ENCODE data around the gene GAL3ST2.

GAL3ST2 gene

DNA sequence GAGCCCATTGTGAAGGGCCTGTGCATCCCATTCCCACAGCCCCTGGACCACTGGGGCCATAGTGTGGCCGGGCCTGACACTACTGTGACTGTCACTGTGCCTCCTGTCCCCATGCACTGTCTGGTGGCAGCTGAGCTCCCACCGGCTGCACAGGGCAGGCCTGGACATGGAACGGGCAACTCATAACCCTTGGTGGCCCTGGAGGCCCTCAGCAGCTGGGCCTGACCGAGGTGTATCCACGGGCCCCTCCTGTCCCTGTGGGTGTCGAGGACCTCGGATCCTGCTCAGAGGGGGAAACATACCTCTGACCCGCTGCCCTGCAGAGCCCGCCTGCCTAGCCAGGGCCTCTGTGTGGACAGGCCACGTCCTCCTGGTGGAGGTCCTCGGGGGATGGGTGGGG, 7.8 kb upstream of the GAL3ST2 start:
- H3K36me3 Mint-ChIP-seq = no peaks in the 10 kb centered on the region
- H3K4me3 Mint-ChIP-seq = no peak overlapping the region
- CTCF ChIA-PET = no interaction called here
- peak; percentile 12 for DNase-seq
- H3K27me3 Mint-ChIP-seq = peaks cover 4% of the 10 kb centered on the region
- peaks cover 11% of the 10 kb centered on the region for H3K4me1 Mint-ChIP-seq
- H3K9me3 Mint-ChIP-seq = no peaks in the 10 kb centered on the region
- no peak overlapping the region for H3K27ac Mint-ChIP-seq

DNA sequence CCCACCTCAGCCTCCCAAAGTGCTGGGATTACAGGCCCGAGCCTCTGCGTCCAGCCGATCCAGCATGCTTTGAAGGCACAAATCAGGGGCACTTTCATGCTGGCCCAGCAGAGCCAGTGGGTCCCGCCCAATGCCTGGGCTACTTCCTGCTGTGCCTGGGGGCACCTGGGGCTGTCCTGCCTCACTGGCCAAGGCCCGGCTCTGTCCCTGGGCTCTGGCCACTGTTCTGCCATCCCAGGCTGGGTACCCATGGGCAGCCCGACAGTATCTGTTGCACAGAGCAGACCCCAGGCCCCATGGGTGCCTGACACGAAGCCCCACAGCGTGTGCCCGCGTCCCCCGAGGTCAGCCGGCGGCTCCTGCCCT, 6.8 kb upstream of the GAL3ST2 start:
- Mint-ChIP-seq H3K27me3 (peaks cover under 1% of the 10 kb centered on the region), H3K4me1 (peaks cover 11% of the 10 kb centered on the region), H3K4me3 (no peak overlapping the region), H3K9me3 (no peaks in the 10 kb centered on the region), H3K36me3 (no peaks in the 10 kb centered on the region), H3K27ac (no peak overlapping the region)
- CTCF ChIA-PET = no interaction called here
- peak; percentile 21 for DNase-seq

DNA sequence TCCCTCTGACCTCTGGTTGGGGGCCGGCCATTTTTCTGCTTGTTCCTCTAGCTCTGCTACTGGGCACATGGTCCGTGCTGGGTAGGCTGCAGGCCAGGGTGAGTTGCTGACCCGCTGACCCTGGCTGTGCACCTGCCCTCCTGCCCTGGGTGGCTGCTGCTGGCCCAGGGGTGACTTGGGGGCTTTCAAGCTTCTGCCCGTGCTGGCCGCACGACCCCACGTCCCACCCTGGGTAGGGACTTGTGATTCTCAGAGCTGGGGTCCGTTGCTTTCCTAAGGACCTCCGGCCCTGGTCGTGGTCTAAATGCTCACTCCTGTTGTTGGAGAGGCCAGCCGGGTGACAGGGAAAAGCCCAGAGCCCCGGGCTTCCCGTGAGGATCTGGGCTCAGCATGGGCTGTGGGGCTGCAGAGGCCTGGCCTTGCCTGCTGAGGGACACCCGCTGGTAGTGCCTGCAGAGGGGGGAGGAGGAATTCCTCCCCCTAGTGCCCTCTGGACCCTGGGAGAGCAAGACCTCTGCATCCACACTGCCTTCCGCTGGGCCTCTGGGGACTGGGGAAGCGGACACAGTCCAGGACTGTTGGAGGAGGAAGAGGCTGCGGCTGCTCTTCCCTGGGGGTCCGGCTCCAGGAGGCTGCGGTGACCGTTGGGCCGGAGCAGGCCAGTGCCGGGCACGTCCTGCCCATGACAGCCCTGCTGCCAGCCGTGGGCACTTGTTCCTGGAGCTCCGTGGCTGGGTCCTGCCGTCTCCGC, 6.3 kb upstream of the GAL3ST2 start:
- no peak overlapping the region for H3K4me3 Mint-ChIP-seq
- peaks cover 4% of the 10 kb centered on the region for H3K27me3 Mint-ChIP-seq
- H3K27ac Mint-ChIP-seq = no peak overlapping the region
- H3K4me1 Mint-ChIP-seq = peaks cover 11% of the 10 kb centered on the region
- no peaks in the 10 kb centered on the region for H3K9me3 Mint-ChIP-seq
- peak; percentile 17 for DNase-seq
- CTCF ChIA-PET = no interaction called here
- H3K36me3 Mint-ChIP-seq = no peaks in the 10 kb centered on the region

DNA sequence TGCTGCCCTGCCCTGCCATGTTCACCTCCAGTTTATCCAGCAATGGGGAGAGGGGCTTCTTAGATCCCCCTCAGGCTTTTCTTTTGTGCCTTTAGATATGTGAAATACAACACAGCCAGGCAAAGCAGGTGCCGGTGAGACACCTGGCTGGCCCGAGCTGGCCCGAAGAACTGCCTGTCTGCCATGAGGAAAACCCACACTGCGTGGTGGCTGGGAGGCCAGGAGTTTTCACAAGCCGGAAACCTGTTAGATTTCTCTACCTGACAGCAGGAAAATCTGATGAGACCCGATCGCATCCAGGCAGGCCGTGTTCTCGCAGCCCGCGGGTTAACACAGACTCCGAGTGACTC, 5.7 kb upstream of the GAL3ST2 start:
- H3K9me3 Mint-ChIP-seq = no peaks in the 10 kb centered on the region
- CTCF ChIA-PET = no interaction called here

DNA sequence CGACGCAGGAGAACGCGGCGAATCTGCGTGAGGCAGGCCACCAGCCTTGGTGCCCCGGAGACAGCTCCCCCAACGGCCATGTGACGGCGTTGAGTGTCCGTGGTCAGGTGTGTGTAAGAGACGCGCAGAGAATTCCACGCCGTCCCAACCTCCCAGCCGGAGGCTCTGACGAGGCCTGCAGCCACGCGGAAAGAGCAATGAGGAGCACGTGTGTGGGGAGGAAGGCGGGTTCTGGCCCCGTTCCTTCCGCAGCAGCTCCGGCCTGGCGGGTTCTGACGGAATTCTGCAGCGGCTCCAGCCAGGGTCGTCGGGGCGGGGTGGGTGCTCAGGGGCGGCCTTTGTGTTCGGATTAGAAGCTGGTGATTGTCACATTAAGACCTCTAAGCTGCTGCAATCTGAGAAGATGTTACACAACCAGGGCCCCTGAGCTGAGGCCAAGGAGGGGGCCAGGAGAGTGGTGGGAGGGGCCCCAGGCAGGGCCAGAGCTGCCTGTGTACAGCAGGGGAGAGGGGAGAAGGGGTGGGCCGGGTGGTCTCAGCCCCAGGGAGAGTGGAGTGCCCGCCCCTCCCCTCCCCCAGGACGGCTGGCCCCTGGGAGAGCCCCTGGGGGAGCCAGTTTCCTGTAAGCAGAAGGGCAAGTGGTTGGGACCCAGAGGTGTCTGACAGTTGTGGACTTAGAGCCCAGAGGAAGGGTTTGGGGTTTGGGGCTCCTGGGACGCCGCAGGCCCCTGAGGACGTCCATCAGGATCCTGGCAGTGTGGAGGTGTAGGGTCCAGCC, 5.1 kb upstream of the GAL3ST2 start:
- no peaks in the 10 kb centered on the region for H3K36me3 Mint-ChIP-seq
- peak; percentile 15 for DNase-seq
- peaks cover 9% of the 10 kb centered on the region for H3K27me3 Mint-ChIP-seq
- peak overlapping the region; percentile 79 for H3K27ac Mint-ChIP-seq
- peaks cover 11% of the 10 kb centered on the region for H3K4me1 Mint-ChIP-seq
- H3K4me3 Mint-ChIP-seq = no peak overlapping the region
- H3K9me3 Mint-ChIP-seq = no peaks in the 10 kb centered on the region
- CTCF ChIA-PET = no interaction called here

More for the DNA sequence above, 5.7 kb upstream of the GAL3ST2 start:
- peaks cover 11% of the 10 kb centered on the region for H3K4me1 Mint-ChIP-seq
- peaks cover 9% of the 10 kb centered on the region for H3K27me3 Mint-ChIP-seq
- H3K4me3 Mint-ChIP-seq = no peak overlapping the region
- no peak for DNase-seq
- H3K36me3 Mint-ChIP-seq = no peaks in the 10 kb centered on the region
- no peak overlapping the region for H3K27ac Mint-ChIP-seq

DNA sequence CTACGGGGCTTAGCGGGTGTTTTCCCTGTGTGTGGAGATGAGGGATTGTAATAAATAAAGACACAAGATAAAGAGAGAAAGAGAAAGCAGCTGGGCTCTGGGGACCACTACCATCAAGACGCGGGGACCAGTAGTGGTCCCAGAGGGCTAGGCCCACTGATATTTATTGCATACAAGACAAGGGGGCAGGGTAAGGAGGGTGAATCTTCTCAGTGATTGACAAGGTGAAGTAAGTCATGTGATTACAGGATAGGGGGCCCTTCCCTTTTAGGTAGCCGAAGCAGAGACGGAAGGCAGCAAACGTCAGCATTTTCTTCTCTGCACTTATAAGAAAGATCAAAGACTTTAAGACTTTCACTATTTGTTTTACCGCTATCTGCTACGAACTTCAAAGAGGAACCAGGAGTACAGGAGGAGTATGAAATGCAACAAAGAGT, 4.5 kb upstream of the GAL3ST2 start:
- peak; percentile 47 for DNase-seq
- Mint-ChIP-seq H3K4me1 (peaks cover 11% of the 10 kb centered on the region), H3K27me3 (peaks cover 9% of the 10 kb centered on the region), H3K27ac (peak overlapping the region; percentile 79), H3K4me3 (no peak overlapping the region), H3K36me3 (no peaks in the 10 kb centered on the region), H3K9me3 (no peaks in the 10 kb centered on the region)
- CTCF ChIA-PET = no interaction called here

GRCh38 chr2:241773511-241774418, 2.9 kb upstream of the GAL3ST2 start:
- Mint-ChIP-seq H3K36me3 (no peaks in the 10 kb centered on the region), H3K4me3 (no peak overlapping the region), H3K27ac (no peak overlapping the region), H3K27me3 (peaks cover 9% of the 10 kb centered on the region), H3K9me3 (no peaks in the 10 kb centered on the region), H3K4me1 (peaks cover 11% of the 10 kb centered on the region)
- DNase-seq = no peak
- CTCF ChIA-PET = interaction anchor here (1.3 kb wide), 1 partner anchor 31 kb away, joined by 4 read pairs; no protein-coding TSS in a partner anchor

GRCh38 chr2:241774419-241775222, 2.0 kb upstream of the GAL3ST2 start:
- H3K4me3 Mint-ChIP-seq = no peak overlapping the region
- H3K4me1 Mint-ChIP-seq = peaks cover 11% of the 10 kb centered on the region
- H3K36me3 Mint-ChIP-seq = no peaks in the 10 kb centered on the region
- no peak overlapping the region for H3K27ac Mint-ChIP-seq
- H3K27me3 Mint-ChIP-seq = peaks cover 9% of the 10 kb centered on the region
- CTCF ChIA-PET = no interaction called here
- DNase-seq = no peak
- H3K9me3 Mint-ChIP-seq = peaks cover 2% of the 10 kb centered on the region

DNA sequence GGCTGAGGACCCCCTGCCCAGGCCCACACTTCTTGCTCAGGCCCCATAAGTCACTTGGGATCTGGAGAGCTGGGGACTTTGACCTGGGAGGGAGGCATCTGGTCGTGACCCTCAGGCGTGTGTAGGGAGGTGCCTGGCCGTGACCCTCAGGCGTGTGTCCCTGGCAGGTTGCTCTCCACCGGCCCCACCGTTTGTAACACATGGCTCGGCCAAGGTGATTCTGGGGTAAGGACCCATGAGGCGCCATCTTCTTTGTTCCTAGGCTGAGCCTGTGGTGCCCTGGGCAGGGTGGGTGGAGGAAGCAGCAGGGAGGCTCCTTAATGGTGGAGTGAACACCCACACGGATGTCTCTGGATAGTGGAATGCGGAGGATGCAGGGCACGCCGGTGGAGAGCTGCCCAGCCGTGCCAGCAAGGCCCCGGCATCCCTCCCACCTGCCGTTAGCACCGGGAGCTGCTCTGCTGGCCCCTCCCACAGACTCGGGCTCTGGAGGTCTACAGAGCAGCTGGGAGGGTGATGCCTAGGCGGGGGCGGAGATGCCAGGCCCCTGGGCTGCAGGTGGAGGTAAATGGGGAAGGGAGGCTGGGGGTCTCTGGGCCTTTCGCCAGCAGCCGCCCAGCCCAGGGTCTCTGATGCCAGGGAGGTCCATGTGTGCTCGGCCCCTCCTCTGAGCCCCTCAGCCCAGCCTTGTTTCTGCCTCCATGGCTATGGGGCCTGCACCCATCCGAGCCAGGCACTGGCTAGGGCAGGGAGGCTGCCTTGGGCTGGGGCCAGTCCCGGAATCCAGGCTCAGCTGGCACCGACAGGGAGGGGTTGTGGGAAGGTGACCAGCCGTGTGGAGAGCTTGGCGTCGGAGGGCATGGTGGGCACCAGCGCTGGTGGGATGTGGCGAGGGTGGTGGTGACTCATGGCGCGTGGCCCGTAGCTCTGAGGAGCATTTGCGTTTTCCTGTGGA, 1.1 kb upstream of the GAL3ST2 start:
- CTCF ChIA-PET = no interaction called here
- DNase-seq = no peak
- peaks cover 11% of the 10 kb centered on the region for H3K4me1 Mint-ChIP-seq
- H3K27me3 Mint-ChIP-seq = peaks cover 9% of the 10 kb centered on the region
- H3K36me3 Mint-ChIP-seq = no peaks in the 10 kb centered on the region
- no peak overlapping the region for H3K27ac Mint-ChIP-seq
- no peak overlapping the region for H3K4me3 Mint-ChIP-seq
- H3K9me3 Mint-ChIP-seq = peaks cover 2% of the 10 kb centered on the region

DNA sequence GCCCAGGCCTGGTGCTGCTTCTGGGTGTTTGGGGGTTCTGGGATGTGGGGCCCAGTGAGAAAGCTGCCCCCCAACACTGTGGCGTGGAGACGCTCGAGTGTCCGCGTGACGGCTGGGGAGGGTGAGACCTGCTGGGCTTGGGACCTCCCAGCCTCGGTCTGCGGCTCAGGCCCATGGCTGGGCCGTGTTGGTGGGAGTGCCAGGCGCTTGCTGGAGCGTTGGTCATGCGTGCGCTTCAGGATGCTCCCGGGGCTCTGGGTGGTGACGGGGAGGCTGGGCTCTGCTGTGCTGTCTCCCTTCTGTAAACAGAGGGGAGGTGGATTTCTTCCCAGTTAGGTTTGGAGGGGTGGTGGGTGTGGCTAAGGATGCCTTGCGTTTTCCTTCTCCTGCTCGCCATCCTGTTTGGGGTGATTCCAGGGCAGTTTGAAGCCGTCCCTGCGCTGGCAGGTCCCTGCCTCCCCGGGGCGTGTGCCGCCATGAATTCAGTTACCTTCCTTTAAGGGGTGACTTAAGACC, 606 bp downstream of the GAL3ST2 start:
- Mint-ChIP-seq H3K27ac (no peak overlapping the region), H3K9me3 (peaks cover 4% of the 10 kb centered on the region), H3K27me3 (peaks cover 9% of the 10 kb centered on the region), H3K4me3 (no peak overlapping the region), H3K36me3 (no peaks in the 10 kb centered on the region), H3K4me1 (peaks cover 6% of the 10 kb centered on the region)
- CTCF ChIA-PET = interaction anchor here (1.1 kb wide), 1 partner anchor 10 kb away, joined by 3 read pairs; no protein-coding TSS in a partner anchor
- DNase-seq = no peak

DNA sequence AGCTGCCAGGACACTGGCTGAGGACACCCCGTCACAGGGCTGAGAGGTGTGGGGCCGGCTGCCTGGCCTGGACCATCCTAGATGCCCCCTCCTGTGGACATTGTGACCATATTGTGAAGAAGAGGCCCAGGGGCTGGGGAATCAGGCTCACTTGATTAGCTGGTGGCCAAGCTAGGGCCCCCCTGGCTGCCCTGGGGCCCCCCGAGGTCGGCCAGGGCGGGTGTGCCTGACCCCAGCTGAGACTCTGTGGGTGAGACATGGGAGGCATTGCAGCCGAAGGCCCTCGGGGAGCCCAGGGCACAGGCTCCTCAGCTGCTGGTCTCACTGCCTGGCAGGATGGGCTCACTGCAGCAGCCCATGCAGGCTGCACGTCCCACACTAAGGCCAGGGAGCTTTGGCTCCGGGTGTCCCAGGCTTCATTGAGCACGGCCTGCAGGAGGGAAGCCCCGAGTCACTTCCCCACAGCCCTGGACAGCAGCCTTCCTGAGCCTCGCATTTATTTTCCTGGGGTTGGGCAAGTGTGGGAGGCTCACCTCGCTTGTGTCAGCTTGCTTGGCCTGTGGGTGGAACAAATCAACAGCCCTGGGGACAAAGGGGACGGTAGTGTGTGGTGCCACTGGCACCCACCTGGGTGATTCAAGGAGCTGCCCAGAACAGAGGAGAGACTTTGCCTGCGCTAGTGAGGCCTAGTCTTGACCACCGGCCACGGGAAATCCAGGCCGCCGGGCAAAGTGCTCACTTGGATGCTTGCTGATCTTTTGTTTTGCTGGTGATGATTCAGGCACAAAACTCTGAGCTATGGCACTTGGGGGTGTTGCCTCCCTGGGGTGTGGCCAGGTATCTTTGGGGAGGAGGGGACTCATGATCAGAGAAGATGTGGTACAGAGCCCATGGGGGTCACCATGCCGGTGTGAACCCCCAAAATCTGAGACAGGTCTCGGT, 1.3 kb downstream of the GAL3ST2 start:
- Mint-ChIP-seq H3K4me1 (no peaks in the 10 kb centered on the region), H3K4me3 (no peak overlapping the region), H3K36me3 (no peaks in the 10 kb centered on the region), H3K27me3 (peaks cover 9% of the 10 kb centered on the region), H3K9me3 (peaks cover 5% of the 10 kb centered on the region), H3K27ac (no peak overlapping the region)
- DNase-seq = no peak
- CTCF ChIA-PET = interaction anchor here (1.1 kb wide), 1 partner anchor 9 kb away, joined by 3 read pairs; no protein-coding TSS in a partner anchor

Data from activated naive CD4-positive, alpha-beta T cell treated with anti-CD3 and anti-CD28 coated beads, Interleukin-2, amount 10 ng/mL, durations not matched to agents 7 days and 5 days (primary cell).